A549 (cell line): Measurements from ENCODE around the gene BNIP3. TPM values are rescaled to one million over a fixed set of nuclear protein-coding genes. Genes with fewer than 3 reads are reported as not detected.

Source experiments
- ATAC-seq, 2 experiments: fragments of 200-7000 bp in 1 of 2; fragments of >200 bp in 1 of 2; cut with Nextera tagmentation in 1 of 2; cut with Tn5 transposase in 1 of 2; 3 replicates each; pipeline versions ENCODE4 v1.8.0 to v1.9.1; 2018 to 2020; ENCODE audit warnings: mild to moderate bottlenecking in 1 of 2, moderate library complexity in 1 of 2
- CTCF ChIA-PET: fragments of 300-600 bp; sonication (Branson Sonifier 250); formaldehyde crosslinking; extraction: SDS; loops from one replicate; lab custom pipeline; 2021; ENCODE audit warnings: antibody characterized with exemption, inconsistent platforms; lab: Yijun Ruan, JAX
- POLR2A ChIA-PET: fragments of 350-600 bp; formaldehyde crosslinking; extraction: SDS; loops from one replicate; lab custom pipeline; 2021; ENCODE audit warnings: antibody characterized with exemption, inconsistent platforms; lab: Yijun Ruan, JAX
- DNase-seq, 2 experiments: peaks; one replicate each; pipeline versions ENCODE4 v3.0.0 to v3.0.0-alpha.2; 2011 to 2016; ENCODE audit warnings: low read depth in 1 of 2, low spot score in 1 of 2
- FAIRE-seq: peaks from 2 replicates; lab custom pipeline; 2011; peaks lifted over from hg19 to GRCh38; lab: Jason Lieb, UNC
- H3K27ac ChIP-seq, 2 experiments: fragments of >200 bp; sonication (Bioruptor Twin); formaldehyde crosslinking; 3 replicates each; pipeline ENCODE4 v1.5.1; 2016 to 2017
- H3K4me1 ChIP-seq: fragments of >200 bp; sonication (Bioruptor Twin); formaldehyde crosslinking; 3 replicates; pipeline ENCODE4 v1.6.1; 2016
- H3K4me2 ChIP-seq: fragments of >200 bp; sonication (Bioruptor Twin); formaldehyde crosslinking; 3 replicates; pipeline ENCODE4 v1.6.1; 2016
- H3K4me3 ChIP-seq: fragments of >200 bp; sonication (Bioruptor Twin); formaldehyde crosslinking; 3 replicates; pipeline ENCODE4 v1.5.1; 2016
- H3K9me3 ChIP-seq: fragments of >200 bp; sonication (Bioruptor Twin); formaldehyde crosslinking; 3 replicates; pipeline ENCODE4 v1.6.1; 2016
- CHD2 ChIP-seq: fragments of 150-350 bp; IDR thresholded peaks from 2 replicates; pipeline ENCODE4 v1.6.1; 2014; ENCODE audit warnings: low read length; ENCODE audit not compliant: partially characterized antibody
- EP300 ChIP-seq, 2 experiments: fragments of >200 bp; sonication (Bioruptor Twin); formaldehyde crosslinking; IDR thresholded peaks; 2 replicates in 1 of 2; 3 replicates in 1 of 2; pipeline ENCODE4 v1.6.1; 2016 to 2017
- ESRRA ChIP-seq: fragments of 150-350 bp; IDR thresholded peaks from 2 replicates; pipeline ENCODE4 v1.6.1; 2014; ENCODE audit warnings: mild to moderate bottlenecking, low read length, borderline replicate concordance
- FOSB ChIP-seq: fragments of 250-450 bp; sonication (Bioruptor Pico); IDR thresholded peaks from 2 replicates; pipeline ENCODE4 v1.5.0; 2020; ENCODE audit warnings: mild to moderate bottlenecking, moderate library complexity
- GATA3 ChIP-seq: IDR thresholded peaks from 2 replicates; pipeline ENCODE4 v1.6.1; 2012; ENCODE audit warnings: borderline replicate concordance
- HES2 ChIP-seq: fragments of >200 bp; sonication (Bioruptor Twin); formaldehyde crosslinking; IDR thresholded peaks from 2 replicates; pipeline ENCODE4 v1.6.1; 2016
- HOXB13 ChIP-seq: fragments of 250-450 bp; sonication (Bioruptor Pico); IDR thresholded peaks from 2 replicates; pipeline ENCODE4 v1.5.0; 2020; ENCODE audit warnings: low read depth, mild to moderate bottlenecking, moderate library complexity
- HOXB5 ChIP-seq: fragments of 250-450 bp; sonication (Bioruptor Pico); IDR thresholded peaks from 2 replicates; pipeline ENCODE4 v1.5.0; 2020; ENCODE audit warnings: mild to moderate bottlenecking, moderate library complexity
- JUN ChIP-seq, 2 experiments: fragments of >200 bp; sonication (Bioruptor Twin); formaldehyde crosslinking; IDR thresholded peaks; 2 replicates in 1 of 2; 3 replicates in 1 of 2; pipeline ENCODE4 v1.6.1; 2016 to 2017
- MAX ChIP-seq: IDR thresholded peaks from 2 replicates; pipeline ENCODE4 v1.6.1; 2012
- NPAS2 ChIP-seq: fragments of 250-450 bp; sonication (Bioruptor Pico); IDR thresholded peaks from 2 replicates; pipeline ENCODE4 v1.8.0; 2022; ENCODE audit warnings: mild to moderate bottlenecking, moderate library complexity, borderline replicate concordance
- PBX3 ChIP-seq: IDR thresholded peaks from 2 replicates; pipeline ENCODE4 v1.6.1; 2012
- PHF8 ChIP-seq: fragments of 200-600 bp; sonication (generic); IDR thresholded peaks from 2 replicates; pipeline ENCODE4 v1.6.1; 2016; ENCODE audit warnings: low read depth, mild to moderate bottlenecking, antibody characterized with exemption, moderate library complexity, borderline replicate concordance
- POLR2AphosphoS2 ChIP-seq: conservative IDR thresholded peaks from 2 replicates; pipeline ENCODE4 v1.6.1; 2012; ENCODE audit warnings: low read length, improper control_type of control experiment, inconsistent platforms
- RAD21 ChIP-seq, 2 experiments: fragments of >200 bp in 1 of 2; sonication (Bioruptor Twin) in 1 of 2; formaldehyde crosslinking in 1 of 2; IDR thresholded peaks in 1 of 2; conservative IDR thresholded peaks in 1 of 2; 2 replicates in 1 of 2; 3 replicates in 1 of 2; pipeline ENCODE4 v1.6.1; 2012 to 2018; ENCODE audit warnings: inconsistent platforms in 1 of 2
- RFX5 ChIP-seq: fragments of 450-650 bp; IDR thresholded peaks from 2 replicates; pipeline ENCODE4 v1.7.1; 2014; ENCODE audit warnings: antibody characterized with exemption, mild to moderate bottlenecking, moderate library complexity
- SREBF2 ChIP-seq: fragments of 450-650 bp; IDR thresholded peaks from 2 replicates; pipeline ENCODE4 v1.6.1; 2014; ENCODE audit warnings: mild to moderate bottlenecking, moderate library complexity
- TFCP2L1 ChIP-seq: fragments of 250-450 bp; sonication (Bioruptor Pico); IDR thresholded peaks from 2 replicates; pipeline ENCODE4 v1.5.0; 2021; ENCODE audit warnings: mild to moderate bottlenecking
- TP53 ChIP-seq: fragments of 250-450 bp; sonication (Bioruptor Pico); IDR thresholded peaks from 2 replicates; pipeline ENCODE4 v1.5.0; 2021; ENCODE audit warnings: mild to moderate bottlenecking, moderate library complexity
- ZFP36 ChIP-seq: fragments of 450-650 bp; IDR thresholded peaks from 2 replicates; pipeline ENCODE4 v1.6.1; 2014; ENCODE audit warnings: borderline replicate concordance; ENCODE audit not compliant: partially characterized antibody
- ZNF302 ChIP-seq: fragments of 250-450 bp; sonication (Bioruptor Pico); IDR thresholded peaks from 2 replicates; pipeline ENCODE4 v1.9.0; 2021; ENCODE audit warnings: inconsistent platforms, mild to moderate bottlenecking, moderate library complexity
- WGBS: methylation state at CpG from one replicate; pipeline ENCODE4 v1.1.6; 2017; ENCODE audit errors: missing lambda C conversion rate; 5-methylcytosine and 5-hydroxymethylcytosine counted together
- polyA plus RNA-seq, 4 experiments: library from polyadenylated mRNA; depleted of rRNA in 3 of 4; stranded (reverse); fragments of >200 nt; fragmentation: RNase III in 1 of 4; extraction: RNeasy Plus Mini Kit Qiagen cat#74134 plus additional on column Dnase treatment in 1 of 4; gene quantifications; 2 replicates in 3 of 4; 3 replicates in 1 of 4; pipeline ENCODE4 v1.2.3, GENCODE V29; 2011 to 2017

The BNIP3 gene
- polyA plus RNA-seq, 2 of the 4 experiments (the other 2 are of a cell fraction) = 46.9 to 51.2 TPM

GRCh38 chr10:132021046-132021445, 39.3 kb upstream of the BNIP3 start:
- no peaks in the 10 kb centered on the region for H3K4me1 ChIP-seq
- ATAC-seq = no peak
- H3K27ac ChIP-seq = no peak overlapping the region
- CTCF ChIA-PET = interaction anchor here (1.0 to 7.6 kb wide), 6 partner anchors 20 to 135 kb away, joined by 3 to 104 read pairs (median 13); no protein-coding TSS in a partner anchor
- DNase-seq = no peak
- TF ChIP-seq HES2 (no peak), HOXB13 (no peak), JUN (IDR thresholded peaks at IDR 0.05) (no peak), ESRRA (no peak), RFX5 (no peak), PHF8 (no peak)
- no peak overlapping the region for H3K4me2 ChIP-seq
- FAIRE-seq = no peak
- no peaks in the 10 kb centered on the region for H3K9me3 ChIP-seq
- POLR2A ChIA-PET = no interaction called here
- 87% methylated on average over 24 of the region's 24 CpGs for WGBS
- H3K4me3 ChIP-seq = no peak overlapping the region

- H3K4me1 ChIP-seq = no peaks in the 10 kb centered on the region
- DNase-seq = no peak
- POLR2A ChIA-PET = no interaction called here
- no peak overlapping the region for H3K27ac ChIP-seq
- ATAC-seq = no peak
- CTCF ChIA-PET = interaction anchor here (1.0 to 7.6 kb wide), 6 partner anchors 19 to 135 kb away, joined by 3 to 104 read pairs (median 4); no protein-coding TSS in a partner anchor
- no peak overlapping the region for H3K4me3 ChIP-seq
- no peak overlapping the region for H3K4me2 ChIP-seq
- no peaks in the 10 kb centered on the region for H3K9me3 ChIP-seq
- WGBS = 55% methylated on average over 13 of the region's 13 CpGs
- TF ChIP-seq PBX3 = no peak
- no peak for FAIRE-seq
These were observed 38.7 kb upstream of the BNIP3 start for GRCh38 chr10:132020456-132020855.

- no peak overlapping the region for H3K4me3 ChIP-seq
- ATAC-seq = no peak
- WGBS = 54% methylated on average over 4 of the region's 7 CpGs
- H3K27ac ChIP-seq = no peak overlapping the region
- no peaks in the 10 kb centered on the region for H3K9me3 ChIP-seq
- TF ChIP-seq RFX5 (no peak), NPAS2 (CRISPR knock-in tag) (no peak), MAX (no peak), ZNF302 (no peak)
- TF ChIP-seq, all 56 proteins: peak for 0
- no peaks in the 10 kb centered on the region for H3K4me1 ChIP-seq
- no peak for FAIRE-seq
- POLR2A ChIA-PET = no interaction called here
- H3K4me2 ChIP-seq = no peak overlapping the region
- CTCF ChIA-PET = interaction anchor here (1.5 to 7.6 kb wide), 3 partner anchors 18 to 136 kb away, joined by 4 to 104 read pairs (median 24); no protein-coding TSS in a partner anchor
- DNase-seq = no peak
These were observed 37.6 kb upstream of the BNIP3 start for GRCh38 chr10:132019366-132019765.

- CTCF ChIA-PET = interaction anchor here (1.5 to 7.6 kb wide), 3 partner anchors 17 to 135 kb away, joined by 4 to 104 read pairs (median 24); no protein-coding TSS in a partner anchor
- FAIRE-seq = no peak
- no peak for ATAC-seq
- H3K4me3 ChIP-seq = no peak overlapping the region
- no peaks in the 10 kb centered on the region for H3K4me1 ChIP-seq
- no peak overlapping the region for H3K27ac ChIP-seq
- no peak overlapping the region for H3K4me2 ChIP-seq
- 63% methylated on average over 5 of the region's 5 CpGs for WGBS
- no peak for TF ChIP-seq TP53 (CRISPR knock-in tag)
- TF ChIP-seq TFCP2L1 (CRISPR knock-in tag) = no peak
- no peak for TF ChIP-seq HOXB5 (CRISPR knock-in tag)
- TF ChIP-seq PHF8 = no peak
- no peak for TF ChIP-seq JUN (IDR thresholded peaks at IDR 0.05)
- no peak for TF ChIP-seq RFX5
- TF ChIP-seq POLR2AphosphoS2 = no peak
- TF ChIP-seq RAD21 (conservative IDR thresholded peaks at IDR 0.05 in 1 of 2, IDR thresholded peaks at IDR 0.05 in 1 of 2) = no peak
- H3K9me3 ChIP-seq = no peaks in the 10 kb centered on the region
- DNase-seq = no peak
- POLR2A ChIA-PET = no interaction called here
These were observed 36.7 kb upstream of the BNIP3 start for GRCh38 chr10:132018446-132018845.

GRCh38 chr10:132016514-132016913, 34.8 kb upstream of the BNIP3 start:
- H3K27ac ChIP-seq = no peak overlapping the region
- POLR2A ChIA-PET = no interaction called here
- no peak for ATAC-seq
- TF ChIP-seq RFX5 (no peak), EP300 (IDR thresholded peaks at IDR 0.05) (no peak), CHD2 (no peak), GATA3 (no peak), PBX3 (no peak), SREBF2 (no peak), ZFP36 (no peak), HES2 (no peak), FOSB (CRISPR knock-in tag) (no peak)
- TF ChIP-seq, all 56 proteins: peak for 0
- no peaks in the 10 kb centered on the region for H3K4me1 ChIP-seq
- no peak overlapping the region for H3K4me3 ChIP-seq
- H3K9me3 ChIP-seq = no peaks in the 10 kb centered on the region
- CTCF ChIA-PET = no interaction called here
- no peak for DNase-seq
- H3K4me2 ChIP-seq = no peak overlapping the region
- WGBS = 54% methylated on average over 6 of the region's 6 CpGs
- no peak for FAIRE-seq
